ENCODE measurements around the gene SLK.

The SLK gene

DNA sequence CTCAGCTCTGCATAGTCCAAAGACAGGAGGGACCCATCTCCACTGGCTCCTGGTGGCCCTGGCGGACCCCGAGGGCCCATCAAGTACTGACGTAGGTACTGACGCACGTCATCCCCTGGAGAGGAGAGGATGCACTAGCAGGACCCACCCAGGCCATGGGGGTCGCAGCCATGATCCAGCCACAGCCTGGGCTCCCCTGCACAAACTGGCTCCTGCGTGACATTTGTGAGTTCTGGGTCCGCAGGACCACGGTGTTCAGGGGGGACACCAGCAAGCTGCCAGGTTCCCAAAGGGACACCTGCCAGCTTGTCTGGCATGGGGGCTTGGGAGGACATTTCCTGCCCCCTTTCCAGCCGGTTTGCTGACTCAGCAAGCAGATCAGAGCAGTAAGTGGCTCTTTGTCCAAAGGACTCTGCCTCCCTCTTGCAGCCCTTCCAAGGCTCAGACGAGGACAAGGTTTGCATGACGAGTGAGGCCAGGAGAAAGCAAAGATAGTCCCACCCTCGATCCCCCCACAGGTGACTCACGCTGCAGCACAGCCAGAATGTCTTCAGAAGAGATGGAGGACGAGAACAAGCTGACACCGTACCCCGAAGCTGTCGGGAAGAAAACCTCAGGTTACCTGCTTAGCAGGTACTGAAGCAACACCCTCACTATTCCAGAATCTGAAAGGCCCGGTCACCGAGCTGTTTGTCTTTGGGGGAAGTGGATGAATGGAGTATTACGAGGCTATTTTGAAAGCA lies 69.7 kb downstream of the SLK start:
- TF ChIP-seq, protein P1, sequence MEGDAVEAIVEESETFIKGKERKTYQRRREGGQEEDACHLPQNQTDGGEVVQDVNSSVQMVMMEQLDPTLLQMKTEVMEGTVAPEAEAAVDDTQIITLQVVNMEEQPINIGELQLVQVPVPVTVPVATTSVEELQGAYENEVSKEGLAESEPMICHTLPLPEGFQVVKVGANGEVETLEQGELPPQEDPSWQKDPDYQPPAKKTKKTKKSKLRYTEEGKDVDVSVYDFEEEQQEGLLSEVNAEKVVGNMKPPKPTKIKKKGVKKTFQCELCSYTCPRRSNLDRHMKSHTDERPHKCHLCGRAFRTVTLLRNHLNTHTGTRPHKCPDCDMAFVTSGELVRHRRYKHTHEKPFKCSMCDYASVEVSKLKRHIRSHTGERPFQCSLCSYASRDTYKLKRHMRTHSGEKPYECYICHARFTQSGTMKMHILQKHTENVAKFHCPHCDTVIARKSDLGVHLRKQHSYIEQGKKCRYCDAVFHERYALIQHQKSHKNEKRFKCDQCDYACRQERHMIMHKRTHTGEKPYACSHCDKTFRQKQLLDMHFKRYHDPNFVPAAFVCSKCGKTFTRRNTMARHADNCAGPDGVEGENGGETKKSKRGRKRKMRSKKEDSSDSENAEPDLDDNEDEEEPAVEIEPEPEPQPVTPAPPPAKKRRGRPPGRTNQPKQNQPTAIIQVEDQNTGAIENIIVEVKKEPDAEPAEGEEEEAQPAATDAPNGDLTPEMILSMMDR (IDR thresholded peaks at IDR 0.05): no peak
- Histone ChIP-seq H3K9me3 (no peaks in the 10 kb centered on the region), H3K36me3 (peaks cover 0 to 13% (median 4%) of the 10 kb centered on the region in 3 donors), H3K27ac (no peak overlapping the region), H3K27me3 (no peaks in the 10 kb centered on the region), H3K4me3 (no peak overlapping the region), H3K4me1 (no peaks in the 10 kb centered on the region)
- no peak for DNase-seq
- intact Hi-C loops (cut with DNase I; ENCODE audit: low total_unique reads): no loop called here

DNA sequence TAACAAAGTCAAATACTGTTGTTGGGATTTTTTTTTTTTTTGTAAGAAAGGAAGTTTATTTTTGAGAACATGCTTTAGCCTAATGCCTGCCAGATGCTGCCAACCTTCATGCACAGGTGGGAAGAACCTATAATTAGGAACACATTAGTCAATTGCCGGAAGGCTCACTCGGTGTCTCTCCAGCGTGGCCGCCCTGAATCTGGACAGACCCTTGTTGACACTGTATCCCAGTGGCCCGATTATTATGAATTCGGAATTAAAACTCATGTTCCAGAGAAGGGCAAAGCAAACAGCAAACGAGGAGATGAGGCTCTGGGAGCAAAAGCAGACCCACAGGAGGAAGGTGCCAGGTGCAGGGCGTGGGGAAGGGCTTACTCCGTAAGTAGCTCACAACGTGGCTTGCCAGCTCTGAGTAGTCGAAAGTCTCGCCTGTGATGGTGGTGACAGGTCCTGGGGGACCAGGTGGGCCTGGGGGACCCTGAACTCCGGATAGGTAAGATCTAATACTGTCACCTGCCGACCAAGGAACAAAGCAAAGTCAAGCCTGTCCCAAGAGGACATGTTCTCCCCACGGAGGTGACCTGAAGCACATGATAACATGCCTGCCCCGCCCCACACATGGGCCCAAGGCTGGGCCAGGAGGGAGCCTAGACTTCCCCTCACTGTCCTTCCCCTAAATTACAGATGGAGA lies 70.5 kb downstream of the SLK start:
- Histone ChIP-seq H3K4me3 (no peak overlapping the region), H3K36me3 (peaks cover 0 to 6% (median 3%) of the 10 kb centered on the region in 3 donors), H3K9me3 (no peaks in the 10 kb centered on the region), H3K27ac (no peak overlapping the region), H3K4me1 (no peaks in the 10 kb centered on the region), H3K27me3 (no peaks in the 10 kb centered on the region)
- no peak for DNase-seq
- TF ChIP-seq, protein P1 (IDR thresholded peaks at IDR 0.05): no peak
- intact Hi-C loops (cut with DNase I; ENCODE audit: low total_unique reads): no loop called here

DNA sequence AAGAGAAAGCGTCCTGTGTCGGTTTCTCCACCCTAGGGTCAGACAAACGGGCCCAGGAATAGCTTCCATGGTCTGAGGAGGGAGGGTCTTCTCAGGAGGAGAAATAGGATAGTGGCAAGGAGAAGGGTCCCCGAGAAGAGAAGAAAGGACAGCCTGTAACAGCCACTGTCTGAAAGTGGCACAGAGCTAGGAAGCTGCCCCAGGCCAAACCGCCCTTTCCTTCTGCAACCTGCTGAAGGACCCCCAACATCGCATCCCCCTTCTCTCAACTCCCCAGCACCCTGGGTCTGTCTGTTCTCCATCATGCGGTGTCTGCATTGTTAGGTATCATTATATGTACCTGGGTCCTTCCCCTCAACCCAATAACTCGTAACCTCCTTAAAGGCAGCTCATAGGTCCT lies 71.6 kb downstream of the SLK start:
- TF ChIP-seq, protein P1 (IDR thresholded peaks at IDR 0.05): no peak
- Histone ChIP-seq H3K4me1 (no peaks in the 10 kb centered on the region), H3K9me3 (no peaks in the 10 kb centered on the region), H3K4me3 (no peak overlapping the region), H3K36me3 (no peaks in the 10 kb centered on the region), H3K27me3 (no peaks in the 10 kb centered on the region), H3K27ac (no peak overlapping the region)
- DNase-seq: no peak
- intact Hi-C loops (cut with DNase I; ENCODE audit: low total_unique reads): no loop called here

DNA sequence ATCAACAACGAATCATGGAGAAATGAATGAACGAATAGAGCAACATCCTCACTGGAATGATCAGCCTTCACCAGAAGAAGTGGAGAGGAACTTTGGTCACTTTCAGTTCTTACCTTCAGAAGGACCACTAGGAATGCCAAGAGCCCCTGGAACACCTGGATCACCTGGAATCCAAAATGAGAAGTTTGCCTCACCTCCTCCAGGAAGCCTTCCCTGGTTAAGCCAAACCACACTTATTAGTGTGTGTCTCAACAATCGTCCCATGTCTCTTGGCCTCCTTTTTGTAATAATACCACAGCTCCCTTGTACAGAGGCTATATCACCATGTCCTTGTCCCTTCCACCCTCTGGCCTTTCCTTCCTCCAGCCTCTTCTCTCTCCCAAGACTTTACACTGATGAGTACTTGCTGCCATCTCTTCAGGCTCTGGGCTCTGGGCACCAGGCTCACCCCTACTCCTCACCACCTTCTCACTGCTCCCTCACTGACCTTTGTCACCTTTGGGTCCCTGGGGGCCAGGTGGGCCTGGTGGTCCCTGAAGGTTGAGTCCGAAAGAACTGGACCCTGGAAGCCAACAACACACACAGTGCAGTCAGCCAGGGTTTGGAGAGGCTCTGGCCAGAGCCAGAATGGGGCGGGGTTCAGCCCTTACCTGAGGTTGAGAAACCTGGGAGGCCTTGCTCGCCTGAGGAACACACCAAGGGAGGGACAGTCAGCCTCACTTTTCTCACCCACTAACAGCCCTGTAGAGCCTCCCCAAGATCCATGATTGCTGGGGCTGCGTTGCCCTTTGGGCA lies 72.2 kb downstream of the SLK start:
- Histone ChIP-seq H3K36me3 (no peaks in the 10 kb centered on the region), H3K4me1 (no peaks in the 10 kb centered on the region), H3K4me3 (no peak overlapping the region), H3K27ac (no peak overlapping the region), H3K9me3 (no peaks in the 10 kb centered on the region), H3K27me3 (no peaks in the 10 kb centered on the region)
- TF ChIP-seq, protein P1 (IDR thresholded peaks at IDR 0.05): no peak
- intact Hi-C loops (cut with DNase I; ENCODE audit: low total_unique reads): no loop called here
- no peak for DNase-seq

DNA sequence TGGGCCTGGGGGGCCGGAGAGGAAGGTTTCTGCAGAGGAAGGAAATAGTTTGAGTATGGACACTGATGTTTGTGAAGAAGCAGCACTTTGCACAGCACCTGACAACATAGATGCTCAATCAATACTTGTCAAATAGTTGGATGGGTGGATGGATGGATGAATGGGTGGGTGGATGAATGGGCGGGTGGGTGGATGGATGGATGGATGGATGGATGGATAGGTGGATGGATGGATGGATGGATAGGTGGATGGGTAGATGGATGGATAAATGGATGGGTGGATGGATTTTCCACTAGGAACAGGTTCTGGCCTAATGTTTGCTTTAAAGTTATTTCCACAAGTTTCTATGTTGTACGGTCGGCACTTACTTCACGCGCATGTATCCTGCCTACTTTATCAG lies 73.4 kb downstream of the SLK start:
- no peak overlapping the region for H3K4me3 ChIP-seq
- TF ChIP-seq, protein P1 (IDR thresholded peaks at IDR 0.05): no peak

More for the DNA sequence above, 73.4 kb downstream of the SLK start:
- no peaks in the 10 kb centered on the region for H3K9me3 ChIP-seq
- H3K36me3 ChIP-seq: no peaks in the 10 kb centered on the region
- intact Hi-C loops (cut with DNase I; ENCODE audit: low total_unique reads): no loop called here
- H3K27me3 ChIP-seq: no peaks in the 10 kb centered on the region
- H3K27ac ChIP-seq: no peak overlapping the region
- no peak for DNase-seq
- no peaks in the 10 kb centered on the region for H3K4me1 ChIP-seq
